Subcutaneous abdominal adipose tissue (tissue), 5 donors: ENCODE data around the gene LRRC40.
A peak's percentile ranks its signal among the peaks of the same experiment; 100 is the strongest.
"Not testable (repeated sequence)": the region's sequence is repeated elsewhere in the genome, so short reads cannot be mapped to it uniquely, and the experiment has no call there.

ENCODE experiments used
- H3K27ac ChIP-seq: one replicate; pipeline ENCODE4 v1.7.0; 2013; ENCODE audit warnings: low read depth, mild to moderate bottlenecking, inconsistent platforms, low read length, moderate library complexity
- H3K27me3 ChIP-seq, 5 donors: one replicate each; pipeline ENCODE4 v1.7.0; 2013; ENCODE audit warnings: low read length in 5 of 5, inconsistent platforms in 1 of 5; ENCODE audit not compliant: control insufficient read depth in 5 of 5, insufficient read depth in 4 of 5
- H3K36me3 ChIP-seq, 5 donors: one replicate each; pipeline ENCODE4 v1.7.0; 2013; ENCODE audit warnings: low read length in 5 of 5; ENCODE audit not compliant: control insufficient read depth in 5 of 5, insufficient read depth in 5 of 5
- H3K4me1 ChIP-seq, 5 donors: one replicate each; pipeline ENCODE4 v1.7.0; 2013; ENCODE audit warnings: low read length in 5 of 5, mild to moderate bottlenecking in 3 of 5, moderate library complexity in 1 of 5; ENCODE audit not compliant: control insufficient read depth in 5 of 5, insufficient read depth in 5 of 5
- H3K4me3 ChIP-seq, 5 donors: one replicate each; pipeline ENCODE4 v1.7.0; 2013; ENCODE audit warnings: low read length in 5 of 5, low read depth in 1 of 5
- H3K9ac ChIP-seq, 5 donors: one replicate each; pipeline ENCODE4 v1.7.0; 2013; ENCODE audit warnings: low read length in 5 of 5, mild to moderate bottlenecking in 4 of 5, moderate library complexity in 3 of 5
- H3K9me3 ChIP-seq, 5 donors: one replicate each; pipeline ENCODE4 v1.7.0; 2013; ENCODE audit warnings: low read length in 5 of 5; ENCODE audit not compliant: control insufficient read depth in 5 of 5
- donor health status: healthy.
- donor health status: healthy.
- donor health status: healthy.
- donor health status: healthy.
- donor health status: healthy.

The LRRC40 gene

GRCh38 chr1:70205071-70205433 is 327 bp downstream of the LRRC40 start:
- Histone ChIP-seq H3K4me1 (peaks cover 7 to 50% (median 38%) of the 10 kb centered on the region in 5 donors), H3K27me3 (no peaks in the 10 kb centered on the region), H3K4me3 (peak overlapping the region; percentile 89 to 100 (median 99)), H3K9me3 (no peaks in the 10 kb centered on the region), H3K27ac (peak overlapping the region; percentile 99), H3K9ac (peak overlapping the region; percentile 95 to 100 (median 100)), H3K36me3 (peaks cover 0 to 6% (median 4%) of the 10 kb centered on the region in 5 donors)

- peaks cover 0 to 6% (median 4%) of the 10 kb centered on the region in 5 donors for H3K36me3 ChIP-seq
- H3K4me1 ChIP-seq: peaks cover 7 to 49% (median 37%) of the 10 kb centered on the region in 5 donors
- peak overlapping the region; percentile 89 to 100 (median 99) for H3K4me3 ChIP-seq
- H3K9me3 ChIP-seq: no peaks in the 10 kb centered on the region
- H3K27ac ChIP-seq: peak overlapping the region; percentile 99
- peak overlapping the region; percentile 95 to 100 (median 100) for H3K9ac ChIP-seq
- H3K27me3 ChIP-seq: no peaks in the 10 kb centered on the region
These were observed 779 bp downstream of the LRRC40 start for GRCh38 chr1:70204600-70204999.

- Histone ChIP-seq H3K9me3 (no peaks in the 10 kb centered on the region), H3K9ac (peak overlapping the region in 3 of 5 donors; percentile 98 to 100 (median 100)), H3K27me3 (no peaks in the 10 kb centered on the region), H3K4me1 (peaks cover 7 to 45% (median 37%) of the 10 kb centered on the region in 5 donors), H3K36me3 (peaks cover 0 to 6% (median 4%) of the 10 kb centered on the region in 5 donors), H3K27ac (no peak overlapping the region), H3K4me3 (peak overlapping the region in 4 of 5 donors; percentile 89 to 100 (median 99))
These were observed 1.2 kb downstream of the LRRC40 start for GRCh38 chr1:70204139-70204538.

- Histone ChIP-seq H3K9me3 (no peaks in the 10 kb centered on the region), H3K27ac (no peak overlapping the region), H3K4me3 (no peak overlapping the region), H3K4me1 (peaks cover 7 to 28% (median 25%) of the 10 kb centered on the region in 5 donors), H3K36me3 (no peaks in the 10 kb centered on the region), H3K27me3 (no peaks in the 10 kb centered on the region), H3K9ac (no peak overlapping the region)
These were observed 3.1 kb downstream of the LRRC40 start for GRCh38 chr1:70202173-70202758.

GRCh38 chr1:70200065-70200464 is 5.3 kb downstream of the LRRC40 start:
- Histone ChIP-seq H3K9me3 (no peaks in the 10 kb centered on the region), H3K27me3 (no peaks in the 10 kb centered on the region), H3K4me3 (no peak overlapping the region), H3K4me1 (peaks cover 5 to 16% (median 13%) of the 10 kb centered on the region in 5 donors), H3K27ac (no peak overlapping the region), H3K9ac (no peak overlapping the region), H3K36me3 (no peaks in the 10 kb centered on the region)

- H3K4me1 ChIP-seq: no peaks in the 10 kb centered on the region
- no peaks in the 10 kb centered on the region for H3K27me3 ChIP-seq
- no peak overlapping the region for H3K9ac ChIP-seq
- H3K27ac ChIP-seq: no peak overlapping the region
- no peaks in the 10 kb centered on the region for H3K9me3 ChIP-seq
- no peak overlapping the region for H3K4me3 ChIP-seq
- no peaks in the 10 kb centered on the region for H3K36me3 ChIP-seq
These were observed 9.0 kb downstream of the LRRC40 start for GRCh38 chr1:70196333-70196732.

GRCh38 chr1:70195342-70195741 is 10.0 kb downstream of the LRRC40 start:
- Histone ChIP-seq H3K9ac (no peak overlapping the region), H3K4me3 (no peak overlapping the region), H3K4me1 (no peaks in the 10 kb centered on the region), H3K27ac (no peak overlapping the region), H3K9me3 (no peaks in the 10 kb centered on the region), H3K36me3 (no peaks in the 10 kb centered on the region), H3K27me3 (no peaks in the 10 kb centered on the region)

GRCh38 chr1:70194601-70195000 is 10.8 kb downstream of the LRRC40 start:
- Histone ChIP-seq H3K9ac (no peak overlapping the region), H3K36me3 (no peaks in the 10 kb centered on the region), H3K9me3 (no peaks in the 10 kb centered on the region), H3K27ac (no peak overlapping the region), H3K4me1 (no peaks in the 10 kb centered on the region), H3K4me3 (no peak overlapping the region), H3K27me3 (no peaks in the 10 kb centered on the region)

GRCh38 chr1:70192446-70192845 is 12.9 kb downstream of the LRRC40 start:
- not testable (repeated sequence) for H3K4me3 ChIP-seq

GRCh38 chr1:70190180-70190579 is 15.2 kb downstream of the LRRC40 start:
- no peaks in the 10 kb centered on the region for H3K27me3 ChIP-seq
- no peak overlapping the region for H3K4me3 ChIP-seq
- H3K9ac ChIP-seq: no peak overlapping the region
- peaks cover 0 to 4% (median under 1%) of the 10 kb centered on the region in 5 donors for H3K36me3 ChIP-seq
- H3K9me3 ChIP-seq: no peaks in the 10 kb centered on the region
- H3K4me1 ChIP-seq: no peaks in the 10 kb centered on the region
- no peak overlapping the region for H3K27ac ChIP-seq

More at GRCh38 chr1:70192446-70192845, 12.9 kb downstream of the LRRC40 start:
- not testable (repeated sequence) for H3K9ac ChIP-seq, H3K27ac ChIP-seq, H3K4me1 ChIP-seq, H3K36me3 ChIP-seq, H3K27me3 ChIP-seq, H3K9me3 ChIP-seq
